CD4-positive, alpha-beta memory T cell (primary cell): ENCODE data around the gene CASP8. TPM values are rescaled to one million over a fixed set of nuclear protein-coding genes. Genes with fewer than 3 reads are reported as not detected.
A peak's percentile ranks its signal among the peaks of the same experiment; 100 is the strongest.

ENCODE experiments used
- CTCF ChIA-PET: fragments of 350-600 bp; sonication (Branson Sonifier 250); formaldehyde crosslinking; loops from one replicate; lab custom pipeline; 2021; ENCODE audit warnings: inconsistent platforms; ENCODE audit not compliant: partially characterized antibody; lab: Charles Lee
- POLR2A ChIA-PET: fragments of 350-600 bp; sonication (Branson Sonifier 250); formaldehyde crosslinking; loops from one replicate; lab custom pipeline; 2021; ENCODE audit not compliant: partially characterized antibody; lab: Charles Lee
- DNase-seq, 5 donors: peaks; one replicate each; pipeline versions ENCODE4 v3.0.0 to v3.0.0-alpha.2; 2020 to 2022; ENCODE audit warnings: mixed read lengths in 1 of 5
- H3K27ac ChIP-seq: one replicate; pipeline ENCODE4 v1.7.0; 2013; ENCODE audit warnings: low read depth, low read length
- H3K27me3 ChIP-seq: 2 replicates; pipeline ENCODE4 v1.7.0; 2013; ENCODE audit warnings: mild to moderate bottlenecking, low read length, moderate library complexity; ENCODE audit not compliant: insufficient read depth
- H3K36me3 ChIP-seq: 2 replicates; pipeline ENCODE4 v1.7.0; 2013; ENCODE audit warnings: mild to moderate bottlenecking, low read length, moderate library complexity; ENCODE audit not compliant: insufficient read depth
- H3K4me1 ChIP-seq: 2 replicates; pipeline ENCODE4 v1.7.0; 2013; ENCODE audit warnings: mild to moderate bottlenecking, low read length, moderate library complexity; ENCODE audit not compliant: insufficient read depth
- H3K4me3 ChIP-seq, 2 donors: one replicate each; pipeline ENCODE4 v1.7.0; 2013; ENCODE audit warnings: low read length in 2 of 2, mild to moderate bottlenecking in 1 of 2
- H3K9me3 ChIP-seq, 2 donors: one replicate each; pipeline ENCODE4 v1.7.0; 2013; ENCODE audit warnings: low read length in 2 of 2, control low read depth in 1 of 2; ENCODE audit not compliant: control insufficient read depth in 1 of 2
- H3K27ac Mint-ChIP-seq, 7 donors: one replicate each; pipeline ENCODE4 v1.8.0; 2020 to 2021; ENCODE audit warnings: mixed read lengths in 7 of 7, mild to moderate bottlenecking in 6 of 7, inconsistent platforms in 3 of 7, moderate library complexity in 3 of 7
- H3K27me3 Mint-ChIP-seq, 2 donors: one replicate each; pipeline ENCODE4 v1.8.0; 2020 to 2021; ENCODE audit warnings: mixed read lengths in 2 of 2
- H3K36me3 Mint-ChIP-seq, 2 donors: one replicate each; pipeline ENCODE4 v1.8.0; 2020 to 2021; ENCODE audit warnings: mixed read lengths in 2 of 2, inconsistent platforms in 1 of 2, mild to moderate bottlenecking in 1 of 2
- H3K4me1 Mint-ChIP-seq, 4 donors: one replicate each; pipeline ENCODE4 v1.8.0; 2020 to 2021; ENCODE audit warnings: mixed read lengths in 4 of 4, mild to moderate bottlenecking in 1 of 4
- H3K4me3 Mint-ChIP-seq, 8 donors: one replicate each; pipeline ENCODE4 v1.8.0; 2020 to 2021; ENCODE audit warnings: mixed read lengths in 8 of 8, mild to moderate bottlenecking in 7 of 8, moderate library complexity in 6 of 8, inconsistent platforms in 3 of 8
- H3K9me3 Mint-ChIP-seq, 8 donors: one replicate each; pipeline ENCODE4 v1.8.0; 2020 to 2021; ENCODE audit warnings: mixed read lengths in 8 of 8, mild to moderate bottlenecking in 5 of 8, inconsistent platforms in 3 of 8, moderate library complexity in 1 of 8
- intact Hi-C: fragments of 100-400 bp; cut with micrococcal nuclease; formaldehyde crosslinking; loops from one replicate; pipeline ENCODE4 v1.15.1; 2023
- polyA plus RNA-seq, 2 donors: library from polyadenylated mRNA; unstranded; fragments of 300-500 nt; fragmentation: Illumina TruSeq; gene quantifications; one replicate each; pipeline ENCODE4 v1.2.3, GENCODE V29; 2021
- total RNA-seq, 2 experiments: library from RNA; stranded (reverse); gene quantifications; one replicate each; pipeline ENCODE4 v1.2.3, GENCODE V29; 2021

CASP8 gene
- total and polyA plus RNA-seq, 4 experiments from 2014 or later: 30.6 to 200 (median 153) TPM

DNA sequence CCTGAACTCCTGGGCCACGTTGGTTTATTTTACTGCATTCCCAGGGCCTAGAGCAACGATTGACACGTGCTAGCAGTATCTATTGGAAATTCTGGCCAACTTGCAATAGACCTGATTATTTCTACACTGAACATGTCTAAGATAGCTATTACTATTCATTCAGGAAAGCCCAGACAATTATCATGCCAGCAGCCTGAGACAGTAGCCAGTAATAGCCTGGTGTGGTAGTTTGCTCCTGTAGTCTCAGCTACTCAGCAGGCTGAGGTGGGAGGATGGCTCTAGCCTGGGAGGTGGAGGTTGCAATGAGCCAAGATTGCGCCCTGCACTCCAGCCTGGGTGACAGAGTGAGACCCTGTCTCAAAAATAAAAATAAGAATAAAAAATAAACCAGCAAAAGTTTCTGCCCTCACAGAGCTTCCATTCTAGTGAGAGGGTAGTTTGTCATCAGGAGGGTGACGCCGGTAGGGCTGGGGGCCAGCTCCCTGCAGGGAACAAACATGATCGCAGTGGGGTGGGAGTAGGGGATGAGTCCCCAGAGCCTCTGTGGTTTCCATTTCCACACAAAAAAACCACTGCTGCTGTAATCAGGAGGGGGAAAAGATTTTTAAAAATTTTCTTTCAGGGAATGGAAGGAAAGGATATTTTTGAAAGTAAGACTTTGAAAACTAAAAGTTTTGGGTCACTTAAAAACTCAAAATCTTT lies 4.3 kb downstream of the CASP8 start:
- Histone ChIP-seq H3K9me3 (no peaks in the 10 kb centered on the region), H3K36me3 (peaks cover 27% of the 10 kb centered on the region), H3K27me3 (no peaks in the 10 kb centered on the region), H3K4me1 (peaks cover 81% of the 10 kb centered on the region), H3K27ac (peak overlapping the region; percentile 55), H3K4me3 (peak overlapping the region; percentile 24 to 49)
- intact Hi-C loops: no loop called here
- no peaks in the 10 kb centered on the region for H3K27me3 Mint-ChIP-seq
- ChIA-PET POLR2A (interaction anchor here (0.5 to 14.9 kb wide), 10 partner anchors 9 to 378 kb away, joined by 3 to 249 read pairs (median 9); partner anchors contain the start of gene TMEM237), CTCF (interaction anchor here (1.0 to 9.0 kb wide), 11 partner anchors 9 to 301 kb away, joined by 3 to 108 read pairs (median 5); partner anchors contain the start of gene ORC2)
- H3K4me1 Mint-ChIP-seq: peaks cover 54 to 85% (median 67%) of the 10 kb centered on the region in 4 donors
- H3K36me3 Mint-ChIP-seq: peaks cover 41 to 59% of the 10 kb centered on the region in 2 donors
- peak overlapping the region; percentile 75 to 95 (median 91) for H3K27ac Mint-ChIP-seq
- peak overlapping the region; percentile 75 to 91 (median 87) for H3K4me3 Mint-ChIP-seq
- no peaks in the 10 kb centered on the region for H3K9me3 Mint-ChIP-seq
- DNase-seq: no peak

DNA sequence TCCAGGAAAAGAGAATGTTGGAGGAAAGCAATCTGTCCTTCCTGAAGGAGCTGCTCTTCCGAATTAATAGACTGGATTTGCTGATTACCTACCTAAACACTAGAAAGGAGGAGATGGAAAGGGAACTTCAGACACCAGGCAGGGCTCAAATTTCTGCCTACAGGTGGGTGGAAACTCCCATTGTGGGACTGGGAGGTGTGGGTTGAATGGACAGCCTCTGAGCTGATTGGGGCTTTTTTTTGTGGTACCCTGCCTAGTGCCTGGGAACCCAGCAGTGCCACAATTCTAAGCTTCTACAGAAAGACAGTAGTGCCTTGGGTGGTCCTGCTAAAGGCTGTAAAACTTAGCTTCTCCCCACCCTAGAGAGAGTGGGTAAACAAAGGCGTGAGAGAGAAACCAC lies 6.3 kb downstream of the CASP8 start:
- Histone ChIP-seq H3K27ac (peak overlapping the region; percentile 34), H3K4me1 (peaks cover 93% of the 10 kb centered on the region), H3K4me3 (no peak overlapping the region), H3K9me3 (no peaks in the 10 kb centered on the region), H3K27me3 (no peaks in the 10 kb centered on the region), H3K36me3 (peaks cover 48% of the 10 kb centered on the region)
- DNase-seq: no peak
- Mint-ChIP-seq H3K4me1 (peaks cover 68 to 92% (median 80%) of the 10 kb centered on the region in 4 donors), H3K36me3 (peaks cover 51 to 69% of the 10 kb centered on the region in 2 donors), H3K27me3 (no peaks in the 10 kb centered on the region), H3K4me3 (peak overlapping the region; percentile 45 to 89 (median 65)), H3K27ac (peak overlapping the region; percentile 60 to 90 (median 77)), H3K9me3 (no peaks in the 10 kb centered on the region)
- POLR2A ChIA-PET: interaction anchor here (0.9 to 2.1 kb wide), 8 partner anchors 9 to 97 kb away, joined by 3 to 8 read pairs (median 3); no protein-coding TSS in a partner anchor
- CTCF ChIA-PET: interaction anchor here (1.3 to 9.0 kb wide), 6 partner anchors 11 to 98 kb away, joined by 4 to 108 read pairs (median 12); no protein-coding TSS in a partner anchor
- intact Hi-C loops: no loop called here

DNA sequence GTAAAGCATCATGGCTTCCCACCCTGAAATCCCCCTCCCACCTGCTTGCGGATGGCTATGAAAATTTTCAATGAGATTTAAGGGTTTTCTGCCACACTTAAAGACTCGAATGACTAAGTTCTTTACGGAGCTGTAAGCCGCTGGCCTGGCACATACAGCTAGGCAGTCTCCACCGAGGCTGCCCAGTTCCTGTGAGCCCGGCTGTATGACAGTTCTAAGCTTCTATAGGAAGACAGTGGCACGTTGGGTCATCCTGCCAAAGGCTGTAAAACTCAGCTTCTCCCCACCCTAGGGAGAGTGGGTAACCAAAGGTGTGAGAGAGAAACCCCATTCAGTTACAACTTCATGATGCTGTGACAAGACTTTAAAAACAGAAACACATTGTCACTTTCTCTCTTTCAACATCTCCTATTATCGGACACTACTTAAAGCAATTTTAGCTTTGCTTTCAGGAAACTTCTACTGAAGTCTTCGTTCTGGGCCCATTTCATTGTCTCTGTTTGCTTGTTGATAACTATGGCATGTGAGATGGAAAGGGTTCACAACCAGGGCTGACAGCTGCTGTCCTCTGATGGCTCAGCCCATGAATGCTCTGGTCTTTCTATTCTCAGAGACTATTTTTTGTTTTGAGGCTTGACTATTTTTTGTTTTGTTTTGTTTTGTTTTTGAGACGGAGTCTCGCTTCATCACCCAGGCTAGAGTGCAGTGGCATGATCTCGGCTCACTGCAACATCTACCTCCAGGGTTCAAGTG lies 7.1 kb downstream of the CASP8 start:
- Histone ChIP-seq H3K4me3 (peak overlapping the region in 1 of 2 donors; percentile 30), H3K27ac (peak overlapping the region; percentile 57), H3K9me3 (no peaks in the 10 kb centered on the region), H3K27me3 (no peaks in the 10 kb centered on the region), H3K36me3 (peaks cover 56% of the 10 kb centered on the region), H3K4me1 (peaks cover 100% of the 10 kb centered on the region)
- Mint-ChIP-seq H3K9me3 (no peaks in the 10 kb centered on the region), H3K27me3 (no peaks in the 10 kb centered on the region), H3K4me1 (peaks cover 72 to 96% (median 86%) of the 10 kb centered on the region in 4 donors), H3K4me3 (peak overlapping the region; percentile 30 to 79 (median 58)), H3K27ac (peak overlapping the region; percentile 66 to 88 (median 82)), H3K36me3 (peaks cover 57 to 73% of the 10 kb centered on the region in 2 donors)
- DNase-seq: no peak
- ChIA-PET CTCF (interaction anchor here (1.0 to 9.0 kb wide), 7 partner anchors 8 to 96 kb away, joined by 3 to 108 read pairs (median 6); no protein-coding TSS in a partner anchor), POLR2A (interaction anchor here (0.9 to 2.1 kb wide), 11 partner anchors 8 to 96 kb away, joined by 3 to 8 read pairs (median 3); no protein-coding TSS in a partner anchor)
- intact Hi-C loops: no loop called here

DNA sequence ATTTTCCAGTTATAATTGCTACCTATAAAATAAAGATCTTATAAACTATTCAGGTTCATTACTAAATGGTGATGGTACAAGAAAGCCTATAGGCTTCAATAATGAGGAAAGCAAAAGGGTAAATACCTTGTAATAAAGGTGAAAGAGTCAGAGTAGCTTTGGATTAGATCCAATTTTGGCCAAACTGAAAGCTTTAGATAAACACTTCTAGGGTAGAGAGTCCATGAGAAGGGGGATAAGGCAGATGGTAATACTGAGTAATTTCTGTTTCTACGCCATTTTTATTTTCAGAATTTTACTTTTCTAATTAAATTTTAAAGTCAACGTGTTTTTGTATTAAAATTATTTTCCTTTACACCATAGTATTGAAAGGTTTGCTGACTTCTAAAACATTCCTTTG lies 9.4 kb downstream of the CASP8 start:
- intact Hi-C loops: no loop called here
- no peak overlapping the region for H3K4me3 ChIP-seq
- H3K4me1 ChIP-seq: peaks cover 90% of the 10 kb centered on the region
- Mint-ChIP-seq H3K9me3 (no peaks in the 10 kb centered on the region), H3K36me3 (peaks cover 74 to 88% of the 10 kb centered on the region in 2 donors), H3K27ac (peak overlapping the region in 3 of 7 donors; percentile 42 to 68 (median 63)), H3K4me3 (peak overlapping the region in 2 of 8 donors; percentile 54 to 58), H3K4me1 (peaks cover 64 to 90% (median 78%) of the 10 kb centered on the region in 4 donors), H3K27me3 (no peaks in the 10 kb centered on the region)
- H3K27ac ChIP-seq: no peak overlapping the region
- ChIA-PET CTCF (interaction anchor here (1.2 to 3.2 kb wide), 7 partner anchors 10 to 511 kb away, joined by 3 to 16 read pairs (median 4); partner anchors contain the start of genes ALS2 and CASP8), POLR2A (interaction anchor here (2.1 to 3.1 kb wide), 5 partner anchors 9 to 37 kb away, joined by 10 to 24 read pairs (median 14); partner anchors contain the start of gene CASP8)
- peaks cover 77% of the 10 kb centered on the region for H3K36me3 ChIP-seq
- H3K9me3 ChIP-seq: no peaks in the 10 kb centered on the region
- DNase-seq: no peak
- H3K27me3 ChIP-seq: no peaks in the 10 kb centered on the region

DNA sequence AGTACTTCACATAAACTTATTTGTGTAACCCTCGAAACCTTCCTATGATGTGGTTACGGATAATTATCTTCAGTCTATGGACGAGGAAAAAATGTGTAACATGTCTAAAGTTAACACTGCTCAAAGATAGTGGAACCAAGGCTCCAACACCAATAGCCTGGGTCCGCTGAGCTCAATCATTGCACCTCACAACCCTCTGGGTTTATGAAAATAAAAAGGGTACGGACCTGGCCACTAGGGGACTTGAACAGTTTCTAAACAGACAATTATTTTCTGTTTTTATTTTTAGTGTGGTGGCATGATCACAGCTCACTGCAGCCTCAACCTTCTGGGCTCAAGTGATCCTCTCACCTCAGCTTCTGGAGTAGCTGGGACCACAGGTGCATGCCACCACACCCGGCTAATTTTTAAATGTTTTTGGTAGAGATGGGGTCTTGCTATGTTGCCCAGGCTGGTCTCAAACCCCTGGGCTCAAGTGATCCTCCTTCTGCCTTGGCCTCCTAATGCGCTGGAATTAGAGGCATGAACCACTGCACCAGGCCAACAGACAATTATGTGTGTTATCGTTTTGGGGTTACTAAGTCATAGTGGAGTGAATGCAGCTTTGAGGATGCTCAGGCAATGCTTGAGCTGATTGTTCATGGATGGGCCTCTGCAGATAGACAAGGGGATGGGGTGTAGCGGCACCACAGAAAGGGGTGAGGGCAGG lies 10.1 kb downstream of the CASP8 start:
- H3K9me3 Mint-ChIP-seq: no peaks in the 10 kb centered on the region
- no peak overlapping the region for H3K4me3 ChIP-seq
- peak overlapping the region; percentile 58 to 88 (median 80) for H3K27ac Mint-ChIP-seq
- intact Hi-C loops: no loop called here
- H3K27me3 Mint-ChIP-seq: no peaks in the 10 kb centered on the region
- no peaks in the 10 kb centered on the region for H3K27me3 ChIP-seq
- no peak overlapping the region for H3K27ac ChIP-seq
- DNase-seq: no peak
- H3K9me3 ChIP-seq: no peaks in the 10 kb centered on the region
- H3K36me3 ChIP-seq: peaks cover 84% of the 10 kb centered on the region
- peak overlapping the region in 6 of 8 donors; percentile 26 to 70 (median 44) for H3K4me3 Mint-ChIP-seq
- ChIA-PET POLR2A (interaction anchor here (1.1 to 3.1 kb wide), 6 partner anchors 10 to 37 kb away, joined by 3 to 24 read pairs (median 12); partner anchors contain the start of gene CASP8), CTCF (interaction anchor here (1.2 to 3.2 kb wide), 8 partner anchors 10 to 510 kb away, joined by 3 to 16 read pairs (median 4); partner anchors contain the start of genes ALS2 and CASP8)
- peaks cover 63 to 88% (median 75%) of the 10 kb centered on the region in 4 donors for H3K4me1 Mint-ChIP-seq
- H3K4me1 ChIP-seq: peaks cover 83% of the 10 kb centered on the region
- peaks cover 79 to 91% of the 10 kb centered on the region in 2 donors for H3K36me3 Mint-ChIP-seq

DNA sequence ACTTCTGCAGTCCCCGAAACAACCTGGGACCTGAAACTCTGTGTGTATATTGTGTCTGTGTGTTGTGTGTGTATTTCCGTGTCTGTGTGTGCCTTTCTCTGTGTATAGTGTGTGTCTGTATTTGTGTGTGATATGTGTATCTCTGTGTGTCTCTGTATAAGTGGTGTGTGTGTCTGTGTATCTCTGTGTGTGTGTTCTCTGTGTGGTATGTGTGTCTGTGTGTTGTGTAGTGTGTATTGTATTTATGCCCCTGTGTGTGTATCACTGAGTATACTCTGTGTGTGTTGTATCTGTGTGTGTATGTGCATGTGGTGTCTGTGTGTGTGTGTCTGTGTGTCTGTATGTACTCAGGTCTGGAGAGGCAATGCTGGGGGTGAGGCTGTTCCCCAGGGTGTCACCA lies 11.6 kb downstream of the CASP8 start:
- Histone ChIP-seq H3K27me3 (no peaks in the 10 kb centered on the region), H3K4me3 (no peak overlapping the region), H3K4me1 (peaks cover 68% of the 10 kb centered on the region), H3K9me3 (no peaks in the 10 kb centered on the region), H3K36me3 (peaks cover 91% of the 10 kb centered on the region), H3K27ac (peak overlapping the region; percentile 39)
- Mint-ChIP-seq H3K9me3 (no peaks in the 10 kb centered on the region), H3K27ac (peak overlapping the region; percentile 63 to 88 (median 82)), H3K36me3 (peaks cover 79 to 91% of the 10 kb centered on the region in 2 donors), H3K4me3 (peak overlapping the region in 7 of 8 donors; percentile 35 to 63 (median 58)), H3K4me1 (peaks cover 54 to 82% (median 64%) of the 10 kb centered on the region in 4 donors), H3K27me3 (no peaks in the 10 kb centered on the region)
- ChIA-PET POLR2A (interaction anchor here (3.1 kb wide), 2 partner anchors 11 to 14 kb away, joined by 15 to 24 read pairs; partner anchors contain the start of gene CASP8), CTCF (interaction anchor here (1.6 kb wide), 1 partner anchor 19 kb away, joined by 3 read pairs; no protein-coding TSS in a partner anchor)
- intact Hi-C loops: loop anchor here (1.0 to 2.0 kb wide), 2 partner anchors 12 to 35 kb away; partner anchors contain the start of gene CASP8
- DNase-seq: no peak
